Mesenteric fat pad (tissue), 1 donor: Measurements from ENCODE around the gene GABBR2. TPM values are rescaled to one million over a fixed set of nuclear protein-coding genes. Genes with fewer than 3 reads are reported as not detected.
"Not testable (repeated sequence)": the region's sequence is repeated elsewhere in the genome, so short reads cannot be mapped to it uniquely, and the experiment has no call there.

Experiments
- DNase-seq: peaks from one replicate; pipeline ENCODE4 v3.0.0-alpha.2; 2020; ENCODE audit warnings: low spot score
- total RNA-seq: library from RNA; stranded (reverse); fragmentation: NEBNext Ultra II Directional; extraction: Animal tissue kit (Norgen Biotek cat#: 25700); gene quantifications from one replicate; pipeline ENCODE4 v1.2.1, GENCODE V29; 2021
- donor health status: DM: yes; HTN: yes; CAD: no.

GABBR2 gene
- total RNA-seq, 1 donor from 2014 or later = not detected

DNA sequence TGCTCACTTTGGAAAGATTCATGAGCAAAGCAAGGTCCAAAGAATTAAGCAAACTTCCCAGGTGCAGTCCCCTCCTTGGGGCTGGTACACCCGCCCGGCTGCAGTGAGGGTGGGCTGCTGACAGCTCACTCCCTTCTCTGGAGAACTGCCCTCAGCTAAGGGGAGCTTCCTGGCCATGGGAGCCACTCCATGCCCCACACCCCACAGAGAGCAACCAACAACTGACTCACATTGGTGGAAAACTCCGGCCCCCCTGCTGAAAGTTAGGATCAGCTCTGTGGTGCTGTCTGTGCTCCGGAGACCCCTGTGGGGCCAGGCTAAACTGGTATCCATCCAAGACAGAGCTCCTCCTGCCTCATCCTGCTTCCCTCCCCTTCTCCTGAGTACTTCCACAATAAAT, 223.0 kb downstream of the GABBR2 start:
- no peak for DNase-seq

DNA sequence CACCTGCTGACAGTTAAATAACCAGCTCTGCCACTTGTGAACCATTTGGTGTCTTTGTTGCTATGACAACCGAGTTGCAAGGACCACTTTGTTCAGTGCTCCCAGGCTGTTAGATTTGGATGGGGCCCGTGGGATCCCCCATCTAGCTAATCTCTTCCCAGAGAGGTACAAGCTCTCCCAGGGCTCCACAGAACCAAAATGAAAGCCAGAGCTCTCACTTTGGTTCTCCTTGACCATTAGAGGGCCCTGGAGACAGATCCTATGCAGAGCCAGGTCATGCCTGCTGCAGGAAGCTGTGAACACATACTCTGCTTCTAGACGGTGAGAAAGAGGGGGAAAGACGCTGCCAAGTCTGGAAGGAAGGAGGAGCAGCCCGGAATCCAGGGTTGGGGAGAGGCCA, 224.6 kb downstream of the GABBR2 start:
- no peak for DNase-seq

DNA sequence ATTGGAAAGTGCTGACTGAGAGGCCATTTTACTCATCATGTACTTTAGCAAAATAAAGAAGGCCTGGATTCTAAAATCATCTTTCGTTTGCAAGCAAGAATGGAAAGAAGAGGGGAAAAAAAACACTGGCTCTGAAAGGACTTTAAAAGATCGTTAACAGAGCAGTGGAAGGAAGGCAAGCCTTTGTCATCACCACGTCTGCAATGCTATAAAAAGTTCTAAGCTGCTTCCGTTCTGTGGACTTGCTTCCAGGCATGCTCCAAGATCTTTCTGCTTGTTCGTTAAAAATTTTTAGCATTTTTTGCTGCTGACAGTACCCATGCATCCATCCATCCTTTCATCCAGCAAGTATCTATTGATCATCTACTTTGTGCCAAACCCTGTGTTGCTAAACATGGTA, 226.5 kb downstream of the GABBR2 start:
- no peak for DNase-seq

GRCh38 chr9:98481676-98482075, 227.1 kb downstream of the GABBR2 start:
- DNase-seq = no peak

GRCh38 chr9:98479967-98480847, 228.5 kb downstream of the GABBR2 start:
- no peak for DNase-seq

- no peak for DNase-seq
Observed at GRCh38 chr9:98479449-98479848, 229.3 kb downstream of the GABBR2 start.

GRCh38 chr9:98477884-98478283, 230.9 kb downstream of the GABBR2 start:
- DNase-seq = no peak

- no peak for DNase-seq
Observed at GRCh38 chr9:98472216-98472615, 236.5 kb downstream of the GABBR2 start.

- no peak for DNase-seq
Observed at GRCh38 chr9:98471185-98471584, 237.6 kb downstream of the GABBR2 start.

DNA sequence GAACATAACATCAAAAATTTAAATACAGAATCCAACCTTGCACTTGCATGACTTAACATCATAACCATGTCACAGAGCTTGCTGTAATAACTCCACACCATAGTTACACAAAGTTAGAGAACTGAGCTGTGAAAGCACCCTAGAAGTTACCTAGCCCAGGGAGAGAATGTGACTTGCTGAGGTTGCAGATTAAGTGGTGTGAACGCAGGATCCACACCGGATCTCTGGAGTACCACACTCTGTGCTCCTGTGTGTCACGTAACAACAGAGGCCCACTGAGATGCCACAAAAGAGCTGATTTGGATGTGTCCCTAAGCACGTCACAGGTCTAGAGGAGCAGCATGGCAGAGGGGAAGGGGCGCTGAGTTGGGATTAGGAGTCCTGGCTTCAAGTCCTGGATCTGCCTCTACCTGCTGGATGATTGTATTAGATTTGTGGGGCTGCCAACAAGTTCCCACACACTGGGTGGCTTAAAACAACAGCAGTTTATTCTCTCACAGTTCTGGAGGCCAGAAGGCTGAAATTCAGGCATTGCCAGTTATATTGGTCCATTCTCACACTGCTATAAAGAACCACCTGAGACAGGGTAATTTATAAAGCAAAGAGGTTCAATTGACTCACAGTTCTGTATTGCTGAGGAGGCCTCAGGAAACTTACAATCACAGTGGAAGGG, 240.0 kb downstream of the GABBR2 start:
- DNase-seq = no peak

DNA sequence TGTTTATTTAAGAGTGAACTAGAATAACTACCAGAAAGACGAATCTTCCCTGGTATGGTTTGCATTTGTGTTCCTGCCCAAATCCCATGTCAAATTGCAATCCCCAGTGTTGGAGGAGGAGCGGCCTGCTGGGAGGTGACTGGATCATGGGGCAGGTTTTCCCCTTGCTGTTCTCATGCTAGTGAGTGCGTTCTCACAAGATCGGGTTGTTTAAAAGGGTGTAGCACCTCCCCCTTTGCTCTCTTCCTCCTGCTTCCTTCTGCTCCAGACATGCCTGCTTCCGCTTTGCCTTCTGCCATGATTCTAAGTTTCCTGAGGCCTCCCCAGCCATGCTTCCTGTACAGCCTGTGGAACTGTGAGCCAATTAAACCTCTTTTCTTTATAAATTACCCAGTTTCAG, 242.9 kb downstream of the GABBR2 start:
- DNase-seq = no peak

- DNase-seq = not testable (repeated sequence)
Observed at GRCh38 chr9:98464156-98464690, 244.5 kb downstream of the GABBR2 start.

DNA sequence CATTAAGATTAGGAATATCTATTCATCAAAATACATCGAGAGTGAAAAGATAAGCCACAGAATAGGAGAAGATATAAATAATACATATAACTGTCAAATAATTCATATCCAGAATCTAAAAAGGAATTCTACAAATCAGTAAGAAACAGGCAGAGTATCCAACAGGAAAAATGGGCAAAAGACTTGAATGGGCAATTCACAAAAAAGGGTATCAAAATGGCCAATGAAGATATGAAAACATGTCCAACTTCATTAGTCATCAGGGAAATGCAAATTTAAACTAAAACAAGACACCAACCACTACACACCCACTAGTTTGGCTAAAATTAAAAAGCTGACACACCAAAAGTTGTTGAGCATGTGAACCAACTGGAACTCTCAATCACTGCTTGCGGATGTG, 246.4 kb downstream of the GABBR2 start:
- no peak for DNase-seq

- no peak for DNase-seq
Observed at GRCh38 chr9:98460704-98461103, 248.0 kb downstream of the GABBR2 start.

DNA sequence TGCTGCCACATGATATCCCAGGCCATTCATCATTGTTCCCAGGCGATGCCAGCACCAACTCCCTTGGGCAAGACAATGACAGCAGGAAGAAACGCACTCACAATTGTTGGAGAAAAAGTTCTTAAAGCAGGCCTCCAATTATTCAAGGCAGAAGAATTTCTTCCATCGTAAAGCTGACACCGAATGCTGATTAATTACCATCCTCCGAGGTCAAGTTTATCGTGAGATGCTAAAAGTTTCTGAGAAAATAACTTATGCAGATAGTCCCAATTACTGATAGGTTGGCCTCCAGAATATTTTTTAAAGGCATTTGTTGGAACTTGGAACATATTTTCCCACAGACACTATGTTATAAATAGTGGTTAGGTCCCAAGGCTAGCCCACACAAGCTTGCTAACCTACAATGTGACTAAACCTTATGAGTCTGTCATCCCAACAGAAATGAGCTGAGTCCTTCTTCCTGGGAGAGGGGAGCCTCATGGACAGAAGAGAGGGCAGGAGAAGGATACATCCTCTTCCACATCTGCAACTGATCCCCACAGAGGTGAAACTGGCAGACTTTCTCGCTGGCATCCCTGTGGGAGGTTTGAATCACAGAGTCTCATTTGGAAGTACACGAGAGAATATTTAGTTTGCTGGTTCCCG, 250.9 kb downstream of the GABBR2 start:
- DNase-seq = no peak

DNA sequence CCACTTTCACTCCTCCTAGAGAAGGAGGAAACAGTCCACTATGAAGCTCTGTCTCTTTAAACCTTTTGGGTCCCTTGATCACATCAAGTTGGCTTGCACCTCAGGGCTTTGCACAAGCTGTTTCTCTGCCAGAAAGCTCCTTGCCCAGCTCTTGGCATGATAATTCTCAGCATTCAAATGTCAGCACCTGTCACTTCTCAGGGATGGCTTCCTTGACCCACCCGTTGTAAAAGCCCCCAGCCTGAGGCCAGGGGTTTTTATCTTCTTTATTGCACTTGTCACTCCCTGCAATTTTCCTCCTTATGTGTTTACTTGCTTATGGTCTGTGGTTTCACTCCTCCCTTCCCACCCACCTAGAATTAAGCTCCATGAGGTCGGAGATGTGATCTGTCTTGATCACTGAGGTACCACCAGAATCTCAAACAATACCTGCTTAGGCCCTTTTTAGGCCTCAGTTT, 252.6 kb downstream of the GABBR2 start:
- DNase-seq = no peak

DNA sequence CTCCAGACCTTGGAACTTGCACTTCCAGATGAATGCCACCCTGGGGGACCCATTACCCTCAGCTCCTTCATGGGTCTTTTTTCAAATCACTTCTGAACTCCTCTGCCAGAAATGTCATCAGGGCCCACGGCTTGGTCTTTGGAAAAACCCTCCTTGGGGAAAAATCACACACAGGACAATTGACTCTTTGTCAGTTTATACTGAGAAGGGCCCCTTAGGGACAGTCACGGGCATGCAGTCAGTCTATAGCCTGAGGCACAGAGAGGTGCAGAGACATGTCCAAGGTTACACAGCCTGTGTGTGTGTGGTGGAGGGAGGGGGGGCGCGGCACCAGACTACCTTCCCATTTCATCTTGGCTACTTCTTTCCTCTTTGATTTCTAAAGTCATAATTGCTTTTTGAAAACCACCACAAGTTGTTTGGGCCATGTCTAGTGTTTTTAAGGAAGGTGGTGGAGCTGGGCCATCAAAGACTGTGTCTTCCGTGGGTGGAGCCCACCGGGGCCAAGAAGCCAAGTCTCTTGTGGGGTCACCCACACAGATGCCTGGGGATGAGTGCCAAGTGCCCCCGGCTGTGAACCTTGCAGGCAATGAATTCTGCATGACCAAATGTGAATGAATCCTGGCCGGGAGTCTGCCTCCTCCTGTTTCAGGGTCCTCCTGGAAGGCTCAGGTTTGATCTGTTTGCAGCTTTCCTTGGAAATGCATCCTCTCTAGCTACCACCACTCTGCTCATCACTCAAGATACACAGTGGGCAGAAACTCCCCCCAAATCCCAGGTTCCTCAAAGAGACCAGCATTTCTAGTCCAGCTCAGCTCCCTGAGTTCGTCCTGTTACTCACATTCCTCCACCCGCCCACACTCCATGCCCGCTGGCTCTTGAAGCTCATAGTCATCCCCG, 253.2 kb downstream of the GABBR2 start:
- no peak for DNase-seq

DNA sequence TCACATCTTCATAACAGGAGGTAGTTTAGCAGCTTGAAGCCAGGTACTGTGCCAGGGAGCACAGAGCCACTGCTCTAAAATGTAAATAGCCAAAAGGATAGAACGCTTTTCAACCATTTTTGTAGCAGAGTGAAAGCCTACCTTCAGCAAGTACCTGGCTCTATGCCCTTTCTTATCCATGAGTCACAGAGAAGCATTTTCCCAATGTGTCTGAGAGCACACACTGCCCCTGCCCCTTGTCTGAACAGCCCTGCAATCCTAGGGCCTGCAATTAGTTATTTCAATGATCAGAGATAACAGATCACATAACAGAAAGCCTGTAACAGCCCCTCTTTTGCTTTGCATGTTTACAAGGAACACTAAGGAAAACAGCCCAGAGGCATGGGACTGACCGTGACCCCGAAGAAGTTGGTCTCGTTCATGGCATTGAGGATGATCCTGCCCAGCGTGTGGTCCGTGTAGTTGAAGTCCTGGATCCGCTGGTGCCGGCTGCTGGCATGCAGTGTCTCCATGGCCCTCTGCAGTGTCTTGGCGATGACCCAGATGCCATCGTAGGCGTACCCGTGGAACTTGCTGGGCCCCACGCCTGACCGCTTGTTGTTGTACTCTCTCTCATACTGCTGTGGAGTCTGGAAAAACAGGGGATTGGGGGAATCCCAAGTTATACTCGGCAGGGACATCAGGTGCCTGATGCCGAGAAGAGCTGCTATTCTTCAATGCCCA, 255.0 kb downstream of the GABBR2 start:
- no peak for DNase-seq

DNA sequence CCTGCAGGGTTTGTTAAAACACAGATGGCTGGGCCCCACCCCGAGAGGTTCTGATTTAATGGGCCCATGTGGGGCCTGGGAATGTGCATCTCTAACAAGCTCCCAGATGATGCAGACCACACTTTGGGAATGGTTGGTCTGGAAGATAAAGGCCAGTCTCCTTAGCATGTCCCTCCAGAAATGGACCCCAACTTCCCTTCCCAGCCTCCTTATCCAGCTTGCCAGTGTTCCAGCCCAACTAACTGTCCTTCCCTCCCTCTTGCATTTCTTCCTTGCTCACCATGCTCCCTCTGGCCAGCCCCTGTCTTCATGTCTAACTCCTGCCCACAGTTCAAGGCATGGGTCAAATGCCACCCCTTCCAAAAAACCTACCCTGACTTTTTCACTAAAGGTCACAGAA, 257.2 kb downstream of the GABBR2 start:
- no peak for DNase-seq

DNA sequence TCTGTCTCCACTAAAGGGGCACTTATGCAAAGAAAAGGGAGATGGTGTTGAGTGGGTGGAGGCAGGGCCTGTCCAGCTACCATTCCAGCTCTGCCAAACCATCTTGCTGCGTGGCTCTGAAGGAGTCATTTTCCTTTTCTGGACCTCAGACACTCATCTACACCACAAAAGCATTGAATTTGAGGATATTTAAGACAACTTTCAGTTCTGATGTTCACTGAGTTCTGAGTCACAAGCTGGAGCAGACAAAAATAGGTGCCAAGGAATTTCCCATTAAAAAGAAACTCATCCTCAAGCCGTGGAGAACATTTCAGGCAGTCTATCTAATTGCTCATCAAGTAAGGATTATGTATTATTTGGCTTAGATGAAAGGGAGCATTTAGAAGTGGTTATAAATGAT, 258.2 kb downstream of the GABBR2 start:
- no peak for DNase-seq
